ENCODE measurements around the gene RTN4. TPM values are rescaled to one million over a fixed set of nuclear protein-coding genes. Genes with fewer than 3 reads are reported as not detected.
"Not testable (repeated sequence)": the region's sequence is repeated elsewhere in the genome, so short reads cannot be mapped to it uniquely, and the experiment has no call there.

The RTN4 gene
- total RNA-seq, 1 experiment from 2014 or later: 110 TPM

DNA sequence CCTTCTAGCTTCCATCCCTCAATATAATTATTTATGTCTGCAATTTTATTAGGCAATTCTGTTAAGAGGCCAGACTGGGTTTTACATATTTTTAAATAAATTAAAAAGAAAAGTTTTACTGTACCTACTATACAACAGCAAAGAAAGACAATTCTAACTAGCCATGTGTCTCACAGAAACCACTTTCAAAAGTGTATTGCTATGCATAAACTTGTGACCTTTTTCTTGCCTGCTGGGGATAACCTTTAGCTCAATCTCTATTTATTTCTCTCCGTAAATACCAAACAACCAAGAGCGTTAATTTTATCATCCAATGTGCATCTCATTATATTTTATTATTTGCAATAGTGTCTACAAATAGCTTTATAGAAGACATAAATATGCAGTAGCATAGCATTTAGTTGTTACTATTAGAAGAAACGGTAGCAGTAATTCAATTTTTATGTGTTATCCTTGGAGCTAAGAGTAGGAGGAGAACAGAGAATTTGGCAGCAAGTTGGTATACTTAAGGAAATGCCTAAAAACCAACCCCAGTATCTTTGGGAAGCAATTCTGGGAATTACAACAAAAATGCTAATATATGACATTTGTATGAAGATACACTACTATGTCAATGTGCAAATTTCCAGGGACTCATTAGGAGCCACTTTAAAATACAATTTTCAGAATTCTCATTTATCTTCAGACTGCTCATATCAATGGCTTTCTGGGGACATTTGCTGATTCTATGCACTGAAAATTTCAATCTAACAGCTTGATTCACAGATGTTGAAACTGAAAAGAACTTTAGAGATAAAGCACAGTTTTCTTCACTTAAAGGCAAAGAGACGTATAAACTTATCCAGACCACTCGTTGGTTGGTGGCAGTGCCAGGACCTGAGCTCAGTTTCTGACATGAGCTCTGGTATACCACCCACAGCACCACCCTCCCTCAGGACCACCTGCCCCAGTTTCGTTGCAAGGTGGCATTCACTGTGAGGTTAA lies 23.0 kb upstream of the RTN4 start:
- in situ Hi-C loops (cut with HindIII; ENCODE audit: low sequenced_read_pairs): no loop called here
- no peak for DNase-seq (ENCODE audit: low spot score)

DNA sequence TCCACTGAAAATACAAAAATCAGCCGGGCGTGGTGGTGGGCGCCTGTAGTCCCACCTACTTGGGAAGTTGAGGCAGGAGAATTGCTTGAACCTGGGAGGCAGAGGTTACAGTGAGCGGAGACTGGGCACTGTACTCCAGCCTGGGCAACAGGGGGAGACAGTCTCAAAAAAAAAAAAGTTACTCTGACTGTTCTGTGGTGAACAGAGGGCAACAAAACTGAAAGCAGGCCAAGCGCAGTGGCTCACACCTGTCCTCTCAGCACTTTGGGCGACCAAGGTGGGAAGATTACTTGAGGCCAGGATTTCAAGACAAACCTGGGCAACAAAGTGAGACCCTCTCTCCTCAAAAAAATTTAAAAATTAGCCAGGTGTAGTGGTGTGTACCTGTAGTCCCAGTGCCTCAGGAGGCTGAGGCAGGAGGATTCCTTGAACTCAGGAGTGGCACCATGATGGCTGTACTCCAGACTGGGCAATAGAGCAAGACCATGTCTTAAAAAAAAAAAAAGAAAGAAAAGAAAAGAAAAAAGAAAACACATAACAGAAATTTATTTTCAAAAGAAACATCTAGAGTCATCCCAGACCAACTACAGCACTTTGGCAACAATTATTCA lies 13.6 kb upstream of the RTN4 start:
- in situ Hi-C loops (cut with HindIII; ENCODE audit: low sequenced_read_pairs): no loop called here
- DNase-seq (ENCODE audit: low spot score): no peak

DNA sequence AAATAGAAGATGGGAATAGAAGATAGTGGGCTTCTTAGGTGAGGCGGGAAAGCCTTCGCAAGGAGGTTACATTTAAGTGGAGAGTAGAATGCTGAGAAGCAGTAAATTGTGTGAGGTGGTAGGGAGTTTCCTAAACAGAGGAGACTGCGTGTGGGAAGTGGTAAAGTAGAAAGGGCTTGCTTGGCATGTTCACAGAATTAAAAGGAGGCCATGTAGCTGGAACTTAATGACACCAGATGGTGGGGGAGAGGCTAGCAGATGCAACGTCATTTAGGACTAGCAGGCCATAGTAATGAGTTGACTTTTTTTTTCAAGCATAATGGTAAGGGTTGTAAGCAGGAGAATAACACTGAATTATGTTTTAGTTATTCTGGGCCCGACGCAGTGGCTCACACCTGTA lies 13.0 kb upstream of the RTN4 start:
- in situ Hi-C loops (cut with HindIII; ENCODE audit: low sequenced_read_pairs): no loop called here
- DNase-seq (ENCODE audit: low spot score): peak; percentile 80

DNA sequence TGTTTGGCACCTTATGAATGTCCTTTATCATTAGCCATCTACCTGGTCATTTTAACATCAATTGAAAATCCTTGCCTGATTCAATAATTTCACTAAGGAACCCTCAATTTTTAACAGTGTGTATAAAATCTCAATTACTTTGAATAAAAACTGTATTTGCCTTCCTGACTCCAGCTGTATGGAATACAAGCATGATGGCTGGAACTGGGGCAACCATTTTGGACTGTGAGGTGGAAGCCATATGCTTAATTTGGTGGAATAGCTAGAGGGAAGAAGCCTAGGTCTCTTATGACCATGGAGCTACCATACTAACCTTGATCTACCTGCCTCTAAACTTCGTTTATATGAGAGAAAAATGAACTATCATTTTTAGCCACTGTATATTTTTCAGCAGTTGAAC lies 12.5 kb upstream of the RTN4 start:
- in situ Hi-C loops (cut with HindIII; ENCODE audit: low sequenced_read_pairs): no loop called here
- no peak for DNase-seq (ENCODE audit: low spot score)

DNA sequence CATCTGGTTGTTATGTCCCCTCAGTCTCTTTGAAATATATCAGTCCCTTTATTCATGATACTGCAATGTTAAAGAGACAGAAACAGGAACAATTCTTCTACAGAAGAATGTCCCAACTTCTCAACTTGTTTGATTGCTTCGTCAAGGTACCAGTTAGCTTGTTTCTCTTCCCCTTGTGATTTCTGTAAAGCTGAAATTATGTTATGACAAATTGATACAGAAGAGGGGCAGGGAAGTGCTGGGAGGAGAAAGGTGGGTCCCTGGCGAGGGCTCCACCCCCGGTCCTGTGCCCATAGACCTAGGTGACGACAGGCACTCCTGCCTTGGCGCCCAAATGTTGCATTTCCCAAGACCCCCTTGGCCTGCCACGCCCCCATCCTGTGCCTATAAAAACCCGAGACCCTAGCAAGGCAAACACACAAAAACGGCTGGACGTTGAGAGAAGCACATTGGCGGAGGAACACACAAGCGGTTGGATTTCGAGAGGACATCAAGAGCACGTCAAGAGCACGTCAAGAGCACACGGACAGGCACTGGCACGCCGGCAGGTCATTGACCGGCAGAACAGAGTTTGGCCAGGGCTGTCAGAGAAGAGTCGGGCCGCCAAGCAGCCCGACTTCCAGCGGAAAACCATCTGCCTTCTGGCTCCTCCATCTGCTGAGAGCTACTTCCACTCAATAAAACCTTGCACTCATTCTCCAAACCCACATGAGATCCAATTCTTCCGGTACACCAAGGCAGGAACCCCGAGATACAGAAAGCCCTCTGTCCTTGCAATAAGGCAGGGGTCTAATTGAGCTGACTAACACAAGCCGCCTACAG lies 11.5 kb upstream of the RTN4 start:
- peak; percentile 67 for DNase-seq (ENCODE audit: low spot score)
- in situ Hi-C loops (cut with HindIII; ENCODE audit: low sequenced_read_pairs): no loop called here

DNA sequence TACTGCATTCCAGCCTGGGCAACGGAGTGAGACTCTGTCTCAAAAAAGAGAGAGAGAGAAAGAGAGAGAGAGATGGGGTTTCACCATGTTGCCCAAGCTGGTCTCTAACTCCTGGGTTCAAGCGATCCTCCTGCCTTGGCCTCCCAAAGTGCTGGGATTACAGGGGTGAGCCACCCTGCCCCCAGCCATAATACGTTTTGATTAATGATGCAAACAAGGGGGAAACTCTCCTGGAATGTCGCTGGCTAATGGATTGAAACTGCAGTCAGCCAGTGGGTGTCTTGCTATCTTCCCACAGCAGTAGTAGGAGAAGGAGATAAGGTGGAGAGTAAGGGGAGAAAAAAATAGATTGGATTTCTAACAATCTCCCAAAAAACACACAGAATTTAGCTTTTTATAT lies 9.5 kb upstream of the RTN4 start:
- in situ Hi-C loops (cut with HindIII; ENCODE audit: low sequenced_read_pairs): no loop called here
- DNase-seq (ENCODE audit: low spot score): no peak

DNA sequence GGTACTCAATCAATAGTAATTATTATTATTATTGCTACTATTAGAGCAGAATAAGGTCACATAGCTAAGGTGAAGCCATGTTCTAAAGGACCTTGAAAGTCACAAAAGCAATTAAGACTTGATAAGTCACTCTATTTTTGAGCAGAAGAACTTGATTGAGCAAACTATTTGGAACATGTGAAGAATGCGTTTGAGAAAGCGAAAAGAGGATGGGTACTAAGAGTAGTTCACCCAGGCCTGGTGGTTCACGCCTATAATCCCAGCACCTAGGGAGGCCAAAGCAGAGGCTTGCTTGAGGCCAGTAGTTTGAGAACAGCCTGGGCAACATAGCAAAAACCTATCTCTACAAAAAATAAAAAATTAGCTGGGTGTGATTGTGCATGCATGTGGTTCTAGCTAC lies 7.2 kb upstream of the RTN4 start:
- no peak for DNase-seq (ENCODE audit: low spot score)
- in situ Hi-C loops (cut with HindIII; ENCODE audit: low sequenced_read_pairs): no loop called here

DNA sequence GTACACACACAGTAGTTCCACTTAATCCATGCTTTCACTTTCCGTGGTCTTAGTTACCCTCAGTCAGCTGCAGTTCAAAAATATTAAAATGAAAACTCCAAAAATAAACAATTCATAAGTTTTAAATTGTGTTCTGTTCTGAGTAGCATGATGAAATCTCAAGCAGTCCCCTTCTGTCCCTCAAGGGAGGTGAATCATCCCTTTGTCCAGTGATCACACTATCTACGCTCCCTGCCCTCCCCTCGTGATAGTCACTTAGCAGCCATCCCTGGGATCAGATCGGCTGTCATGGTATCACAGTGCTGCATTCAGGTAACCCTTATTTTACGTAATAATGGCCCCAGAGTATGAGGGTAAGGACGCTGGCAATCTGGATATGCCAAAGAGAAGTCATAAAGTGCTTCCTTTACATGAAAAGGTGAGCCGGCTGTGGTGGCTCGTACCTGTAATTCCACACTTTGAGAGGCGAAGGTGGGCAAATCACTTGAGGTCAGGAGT lies 5.8 kb upstream of the RTN4 start:
- no peak for DNase-seq (ENCODE audit: low spot score)
- in situ Hi-C loops (cut with HindIII; ENCODE audit: low sequenced_read_pairs): no loop called here

DNA sequence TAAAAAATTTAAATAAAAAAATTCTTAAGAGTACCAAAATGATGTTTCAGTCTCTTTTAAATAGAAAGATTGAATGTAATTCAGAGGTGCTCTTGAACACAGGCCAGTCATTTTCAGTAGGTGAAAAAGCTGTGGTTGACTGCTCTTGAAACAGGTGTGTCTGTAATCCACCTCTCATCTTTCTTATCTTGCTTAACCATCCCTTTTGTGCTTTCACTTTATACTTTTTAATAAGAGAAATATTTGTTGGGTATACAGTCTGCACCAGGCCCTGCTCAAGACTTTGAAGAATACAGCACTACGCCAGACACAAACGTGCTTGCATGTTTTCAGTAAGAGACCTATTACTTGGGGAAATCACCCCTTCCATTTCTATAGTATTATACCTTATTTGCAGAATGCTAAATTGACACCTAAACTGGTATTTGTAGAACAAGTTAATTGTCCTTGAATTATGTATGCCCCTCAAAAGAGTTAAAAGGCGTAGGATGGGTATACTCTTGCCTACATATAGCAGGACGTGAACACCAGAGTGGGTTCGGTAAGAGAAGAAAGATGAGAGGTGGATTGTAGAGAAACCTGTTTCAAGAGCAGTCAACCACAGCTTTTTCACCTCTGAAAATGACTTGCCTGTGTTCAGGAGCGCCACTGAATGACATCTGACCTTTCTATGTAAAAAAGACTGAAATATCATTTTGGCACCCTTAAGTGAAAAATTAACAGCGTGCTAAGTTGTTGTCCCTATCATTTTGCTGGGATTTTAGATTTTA lies 4.0 kb upstream of the RTN4 start:
- in situ Hi-C loops (cut with HindIII; ENCODE audit: low sequenced_read_pairs): no loop called here
- no peak for DNase-seq (ENCODE audit: low spot score)

DNA sequence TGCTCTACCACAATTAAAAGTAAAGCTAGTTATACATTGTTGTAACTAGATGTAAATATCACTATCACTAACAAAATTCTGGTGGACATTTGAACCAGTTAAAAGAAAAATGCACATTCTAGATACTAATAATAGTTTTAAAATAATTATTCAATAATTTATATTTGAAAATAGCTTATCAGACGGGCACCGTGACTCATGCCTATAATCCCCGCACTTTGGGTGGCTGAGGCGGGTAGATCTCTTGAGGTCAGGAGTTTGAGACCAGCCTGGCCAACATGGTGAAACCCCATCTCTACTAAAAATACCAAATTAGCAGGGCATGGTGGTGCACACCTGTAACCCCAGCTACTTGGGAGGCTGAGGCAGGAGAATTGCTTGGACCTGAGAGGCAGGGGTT lies 3.0 kb upstream of the RTN4 start:
- DNase-seq (ENCODE audit: low spot score); in situ Hi-C loops (cut with HindIII; ENCODE audit: low sequenced_read_pairs): not testable (repeated sequence)

DNA sequence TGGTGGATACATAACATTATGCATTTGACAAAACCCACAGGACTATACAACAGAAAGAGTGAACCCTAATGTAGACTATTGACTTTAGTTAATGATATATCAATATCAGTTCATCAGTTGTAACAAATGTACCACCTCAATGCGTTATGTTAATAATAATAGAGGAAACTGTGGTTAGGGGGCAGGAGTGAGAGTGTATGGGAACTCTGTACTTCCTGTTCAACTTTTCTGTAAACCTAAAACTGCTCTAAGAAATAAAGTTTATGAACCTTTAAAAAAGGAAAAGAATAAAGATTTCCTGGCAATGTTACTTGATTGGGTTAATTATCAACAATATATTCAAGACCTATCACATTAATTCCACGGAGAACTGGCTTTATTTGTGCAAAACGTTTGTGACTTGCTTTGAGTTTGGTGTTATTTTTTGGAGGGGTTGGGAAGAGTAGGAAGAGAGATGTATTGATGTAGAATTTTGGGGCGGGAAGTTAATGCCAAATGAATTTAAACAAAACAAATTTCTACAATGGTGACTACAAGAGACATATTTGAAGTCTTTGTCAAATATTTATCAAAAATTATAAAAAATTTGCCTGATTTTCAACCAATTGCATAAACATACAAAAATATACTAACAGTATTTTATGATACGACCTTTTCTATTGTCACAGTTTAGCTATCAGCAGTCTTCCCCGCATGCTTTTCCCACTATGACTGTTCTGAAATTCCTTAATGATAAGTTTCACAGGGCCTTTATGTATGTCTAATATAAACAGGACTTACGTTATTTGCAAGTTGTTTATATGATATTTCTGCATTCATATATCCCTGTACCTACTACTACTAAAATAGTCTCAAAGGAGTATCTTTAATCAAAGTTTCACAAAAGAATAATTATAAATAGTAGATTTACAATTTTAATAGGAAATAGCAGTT lies 2.1 kb upstream of the RTN4 start:
- in situ Hi-C loops (cut with HindIII; ENCODE audit: low sequenced_read_pairs): no loop called here
- DNase-seq (ENCODE audit: low spot score): no peak

DNA sequence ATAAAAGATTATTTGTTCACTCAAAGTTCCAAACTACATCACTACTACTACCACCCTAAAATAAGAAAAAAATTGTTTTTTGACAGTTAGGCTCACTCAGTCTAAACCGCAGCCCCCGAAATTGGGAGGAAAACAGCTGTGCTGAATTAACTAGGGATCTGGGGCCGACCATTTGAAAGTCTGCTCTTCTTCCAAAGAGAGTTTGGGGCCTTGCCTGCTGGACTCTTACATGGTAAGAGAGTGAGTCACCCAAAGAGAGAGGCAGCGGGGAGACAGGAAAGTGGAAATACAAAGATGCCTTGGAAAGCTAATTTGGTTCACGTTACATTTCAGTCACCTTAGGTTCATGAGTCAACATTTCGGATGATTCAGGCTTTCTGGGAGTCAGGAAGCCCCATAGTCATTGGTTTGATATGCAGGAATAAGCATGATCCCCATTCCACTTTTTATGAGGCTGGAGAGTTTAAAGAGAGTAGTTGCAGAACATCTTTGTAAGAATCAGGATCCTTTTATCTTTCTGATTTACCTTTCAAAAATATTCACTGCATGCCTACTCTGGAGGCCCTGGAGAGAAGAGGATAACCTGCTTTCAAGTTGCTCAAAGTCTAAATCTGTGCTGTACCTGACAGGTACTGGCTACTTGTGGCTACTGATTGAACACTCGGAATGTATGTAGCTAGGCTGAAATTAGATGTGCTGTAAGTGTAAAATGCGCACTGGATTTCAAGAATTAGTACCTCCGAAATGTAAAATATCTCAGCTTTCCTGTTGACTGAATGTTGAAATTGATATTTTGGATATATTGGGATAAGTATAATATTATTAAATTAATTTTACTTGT lies 995 bp upstream of the RTN4 start:
- in situ Hi-C loops (cut with HindIII; ENCODE audit: low sequenced_read_pairs): no loop called here
- DNase-seq (ENCODE audit: low spot score): peak; percentile 56

DNA sequence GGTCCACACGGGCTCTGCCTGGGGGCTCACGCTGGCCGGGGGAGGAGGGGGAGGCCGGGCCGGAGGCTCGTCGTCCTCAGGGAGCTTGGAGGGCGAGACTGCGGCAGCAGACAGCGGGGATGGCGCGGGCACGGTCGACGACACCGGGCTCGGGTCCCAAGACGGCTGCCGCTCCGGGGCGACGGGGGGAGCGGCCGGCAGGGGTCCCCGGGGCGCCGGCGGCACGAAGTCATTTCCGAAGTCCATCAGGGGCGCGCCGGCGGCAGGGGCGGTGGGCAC lies 491 bp downstream of the RTN4 start:
- in situ Hi-C loops (cut with HindIII; ENCODE audit: low sequenced_read_pairs): no loop called here
- DNase-seq (ENCODE audit: low spot score): no peak

DNA sequence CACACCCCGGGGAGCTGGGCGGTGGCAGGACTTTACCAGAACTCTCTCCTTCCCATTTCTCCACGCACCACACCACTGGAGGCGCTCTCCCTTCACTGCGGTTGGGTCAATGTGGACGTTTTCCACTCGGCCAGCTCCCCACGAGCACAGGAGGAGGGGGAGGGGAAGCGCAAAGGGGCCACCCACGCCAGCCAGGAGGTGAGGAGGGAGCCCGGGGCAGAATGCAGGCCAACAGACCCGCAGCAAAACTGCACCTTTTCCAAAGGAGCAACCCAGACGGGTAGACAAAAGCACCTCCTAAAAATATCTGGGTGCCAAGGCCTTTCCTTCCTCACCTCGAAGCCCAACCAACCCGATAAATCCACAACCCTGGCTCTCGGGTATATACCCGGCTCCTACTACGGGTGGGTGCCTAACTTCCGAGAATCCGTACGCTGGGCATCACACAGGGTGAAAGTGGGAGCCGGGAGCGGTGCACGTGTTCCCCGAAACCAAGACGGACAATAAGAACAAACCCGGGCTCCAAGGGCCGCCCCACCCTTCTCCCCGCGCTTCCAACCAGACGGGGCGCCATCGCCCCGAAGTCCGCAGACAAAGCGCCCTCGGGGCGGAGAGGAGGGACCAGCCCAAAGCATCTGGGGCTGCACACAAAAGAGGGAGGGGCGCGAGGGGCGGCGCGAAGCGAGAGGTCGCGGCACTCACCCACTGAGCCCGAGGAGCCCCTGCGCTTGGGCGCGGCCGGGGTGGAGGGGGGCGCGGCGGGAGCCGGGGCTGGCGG lies 1.0 kb downstream of the RTN4 start:
- peak; percentile 89 for DNase-seq (ENCODE audit: low spot score)
- in situ Hi-C loops (cut with HindIII; ENCODE audit: low sequenced_read_pairs): no loop called here

DNA sequence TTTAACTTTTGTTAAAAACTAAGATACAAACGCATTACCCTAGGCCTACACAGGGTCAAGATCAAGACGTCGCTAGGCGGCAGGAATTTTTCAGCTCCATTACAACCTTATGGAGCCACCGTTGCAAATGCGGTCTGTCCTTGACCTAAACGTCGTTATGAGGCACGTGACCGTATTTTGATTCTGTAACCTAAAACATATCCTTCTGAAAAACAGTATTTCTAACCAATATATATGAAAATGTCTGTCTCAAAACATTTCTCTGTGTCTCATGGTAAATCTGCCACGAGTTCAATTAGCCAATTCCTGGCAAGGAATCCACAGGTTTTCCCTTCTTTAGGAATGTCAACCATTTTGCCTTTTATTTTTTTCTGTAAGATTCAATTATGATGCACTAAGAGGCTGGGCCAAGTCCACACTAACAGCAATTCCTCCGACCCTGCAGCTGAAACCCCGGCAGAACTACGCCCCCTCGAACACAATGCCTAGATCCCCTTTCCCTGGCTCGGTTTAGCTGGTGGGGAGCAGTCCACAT lies 1.7 kb downstream of the RTN4 start:
- in situ Hi-C loops (cut with HindIII; ENCODE audit: low sequenced_read_pairs): no loop called here
- DNase-seq (ENCODE audit: low spot score): peak; percentile 61

DNA sequence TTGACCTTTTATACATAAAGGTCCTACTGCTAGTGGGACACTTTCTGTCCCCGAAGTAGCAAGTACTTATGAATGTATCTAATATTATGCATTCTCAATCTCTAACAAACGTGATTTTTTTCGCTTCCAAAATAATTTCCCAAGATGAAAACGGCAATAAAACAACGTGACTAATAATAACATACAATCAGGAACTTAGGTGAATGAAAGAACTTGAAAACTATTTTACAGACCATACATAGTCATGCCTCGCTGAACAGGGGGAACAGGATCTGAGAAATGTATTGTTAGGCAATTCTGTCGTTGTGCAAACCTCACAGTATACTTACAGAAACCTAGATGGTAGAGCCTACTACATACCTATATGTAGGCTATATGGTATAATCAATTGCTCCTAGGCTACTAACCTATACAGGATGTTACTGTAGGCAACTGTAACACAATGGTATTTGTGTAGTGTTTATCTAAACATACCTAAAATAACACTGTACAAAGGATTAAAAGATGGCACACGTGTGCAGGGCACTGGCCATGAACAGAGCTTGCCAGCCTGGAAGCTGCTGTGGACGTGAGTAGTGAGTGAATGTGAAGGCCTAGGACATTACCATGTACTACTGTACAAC lies 2.5 kb downstream of the RTN4 start:
- DNase-seq (ENCODE audit: low spot score): peak; percentile 63
- in situ Hi-C loops (cut with HindIII; ENCODE audit: low sequenced_read_pairs): no loop called here

Measured in G401 (cell line).